HG03045 (cell line): ENCODE measurements around the gene BTN1A1.
"Not testable (repeated sequence)": the region's sequence is repeated elsewhere in the genome, so short reads cannot be mapped to it uniquely, and the experiment has no call there.

Source experiments
- ATAC-seq: cut with Tn5 transposase; IDR thresholded peaks from one replicate; pipeline ENCODE4 v1.9.1; 2021; ENCODE audit warnings: mild to moderate bottlenecking, moderate library complexity; ENCODE audit not compliant: unreplicated experiment

The BTN1A1 gene

DNA sequence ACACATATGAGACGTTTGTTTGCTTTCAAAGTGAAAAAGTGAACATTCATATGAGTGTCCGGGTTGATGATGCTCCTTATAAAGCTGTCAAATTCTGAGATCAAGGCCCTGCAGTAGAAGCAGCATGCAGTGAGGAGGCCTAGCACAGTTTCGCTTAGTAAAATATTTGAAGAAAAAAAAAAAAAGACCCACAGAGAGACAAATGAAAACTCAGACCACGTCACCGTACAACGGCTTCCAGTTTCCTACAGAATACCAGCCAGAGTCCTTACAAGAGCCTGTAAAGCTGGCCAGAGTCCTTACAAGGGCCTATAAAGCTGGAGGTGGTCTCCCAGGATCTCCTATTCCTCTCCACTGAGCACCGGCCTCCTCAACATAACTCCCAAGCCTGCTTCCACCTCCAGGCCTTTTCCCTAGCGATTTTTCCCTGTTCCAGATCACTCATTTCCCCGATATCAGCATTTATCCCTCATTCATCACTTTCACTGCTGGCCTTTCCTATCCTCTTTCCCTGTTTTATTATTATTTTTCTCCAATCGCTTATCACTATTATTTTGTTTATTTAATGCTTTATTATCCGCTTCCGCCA is 36.6 kb downstream of the BTN1A1 start:
- ATAC-seq = no peak

DNA sequence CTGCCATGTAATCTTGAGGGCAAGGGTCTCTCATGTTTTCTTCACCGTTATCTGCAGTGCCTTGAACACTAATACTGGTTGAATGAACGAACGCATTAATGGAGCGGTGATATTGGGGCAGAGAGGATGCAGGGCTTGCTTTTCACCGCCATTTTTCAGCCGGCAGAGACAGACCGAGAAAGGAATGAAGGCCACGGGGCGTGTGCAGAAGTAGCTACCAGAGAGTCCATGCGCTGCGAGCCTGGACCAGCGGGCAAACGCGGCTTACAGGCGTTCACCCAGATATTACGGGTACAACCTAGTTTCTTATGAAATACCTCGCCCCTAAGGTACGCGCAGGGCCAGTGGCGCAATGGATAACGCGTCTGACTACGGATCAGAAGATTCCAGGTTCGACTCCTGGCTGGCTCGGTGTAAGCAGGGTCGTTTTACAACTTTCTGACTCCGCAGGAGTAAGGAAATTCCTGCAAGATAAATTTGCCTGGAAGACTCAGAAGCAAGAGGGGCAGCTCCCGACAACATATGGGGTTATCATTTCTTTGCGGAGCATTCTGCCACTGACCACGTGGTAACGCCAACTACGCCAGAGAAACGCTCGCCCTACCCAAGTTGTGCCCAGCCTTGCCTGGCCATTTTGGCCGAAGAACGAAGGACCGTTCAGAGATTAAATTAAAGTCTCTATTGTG is 37.2 kb downstream of the BTN1A1 start:
- ATAC-seq = peak; percentile 47

DNA sequence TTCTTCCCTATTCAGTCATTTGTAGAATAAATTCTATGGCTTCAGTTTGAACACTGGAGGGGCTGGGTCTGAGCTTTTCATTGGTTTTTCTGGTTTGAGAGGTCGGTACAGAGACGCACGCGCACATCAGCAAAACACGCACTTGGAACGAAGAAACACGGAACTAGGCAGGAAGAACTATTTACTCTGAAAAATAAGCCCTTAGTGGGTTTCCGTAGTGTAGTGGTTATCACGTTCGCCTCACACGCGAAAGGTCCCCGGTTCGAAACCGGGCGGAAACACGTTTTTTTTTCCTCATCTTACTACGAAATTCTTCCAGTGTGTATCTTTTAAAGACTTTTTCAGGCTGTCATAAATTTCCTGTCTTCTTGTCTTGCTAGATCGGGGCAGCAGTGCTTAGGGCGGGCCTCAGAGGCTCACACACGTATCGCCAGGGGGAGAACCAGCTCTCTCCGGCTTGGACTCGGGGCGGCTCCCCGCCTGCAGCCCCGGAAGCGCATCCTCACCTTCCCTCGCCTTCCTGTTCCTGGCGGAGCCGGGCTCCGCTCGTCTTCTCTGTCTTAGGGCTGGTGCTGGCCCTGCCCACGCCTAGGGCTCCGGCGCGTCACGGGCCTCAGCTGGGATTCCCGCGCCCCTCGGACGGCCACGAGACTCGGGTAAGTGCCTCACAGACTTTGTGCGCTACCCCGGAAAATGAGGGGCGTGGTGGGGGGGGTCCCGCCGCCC is 37.9 kb downstream of the BTN1A1 start, which contains the start of gene HMGN4:
Gene HMGN4 (plus strand): TSS at position 521 of the 726 bp plus-strand sequence. CDS start 6,841 bp downstream, outside the sequence.
- peak; percentile 61 for ATAC-seq

DNA sequence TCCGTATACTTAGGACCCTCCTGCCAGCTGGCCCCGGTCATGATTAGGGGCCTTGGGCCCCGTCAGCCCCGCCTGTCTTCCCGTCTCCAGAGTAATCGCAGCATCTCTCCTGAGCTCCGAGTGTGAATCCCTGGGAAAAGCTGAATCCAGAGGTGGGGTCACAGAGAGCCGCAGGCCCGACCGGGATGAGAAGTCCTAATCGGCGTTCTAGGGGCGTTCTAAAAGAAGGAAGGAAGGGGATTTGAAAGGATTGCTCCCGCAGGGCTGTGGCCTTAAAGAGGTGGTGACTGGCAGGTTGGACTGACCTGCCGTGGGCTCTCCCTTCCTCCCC is 38.4 kb downstream of the BTN1A1 start:
- no peak for ATAC-seq

DNA sequence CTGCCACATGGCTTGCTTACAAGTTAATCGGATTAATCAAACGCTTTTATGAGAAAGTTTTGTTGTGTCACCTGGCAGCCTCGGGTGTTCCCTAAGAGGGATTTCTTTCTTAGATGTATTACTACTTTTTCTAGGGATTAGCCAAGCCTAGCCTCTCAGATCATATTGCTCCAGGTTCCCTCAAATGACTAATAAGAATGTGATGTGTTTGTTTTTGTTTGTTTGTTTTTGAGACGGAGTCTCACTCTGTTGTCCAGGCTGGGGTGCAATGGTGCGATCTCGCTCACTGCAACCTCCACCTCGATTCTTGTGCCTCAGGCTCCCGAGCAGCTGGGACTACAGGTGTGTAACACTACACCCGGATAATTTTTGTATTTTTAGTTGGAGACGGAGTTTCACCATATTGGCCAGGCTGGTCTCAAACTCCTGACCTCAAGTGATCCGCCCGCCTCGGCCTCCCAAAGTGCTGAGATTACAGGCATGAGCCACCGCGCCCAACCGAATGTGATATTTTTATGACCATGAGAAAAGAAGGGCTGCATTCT is 39.0 kb downstream of the BTN1A1 start:
- ATAC-seq = no peak

DNA sequence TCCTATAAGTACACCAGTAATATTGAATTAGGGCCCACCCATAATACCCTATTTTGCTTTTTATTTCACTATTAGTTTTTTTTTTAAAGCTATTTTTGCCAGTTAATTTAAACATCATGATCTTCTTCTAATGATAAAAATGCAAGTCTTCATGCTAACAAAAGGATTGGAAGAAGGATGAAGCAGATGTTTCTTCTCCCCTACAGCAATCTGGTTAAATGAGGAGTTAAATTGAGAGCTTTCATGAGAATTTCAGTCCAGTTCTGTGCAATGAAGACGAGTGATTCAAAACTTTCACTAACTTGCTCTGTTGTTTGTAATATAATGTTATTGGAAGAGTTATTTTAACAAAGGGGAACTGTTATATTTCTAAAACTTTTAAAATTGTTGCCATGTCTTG is 41.5 kb downstream of the BTN1A1 start:
- no peak for ATAC-seq

DNA sequence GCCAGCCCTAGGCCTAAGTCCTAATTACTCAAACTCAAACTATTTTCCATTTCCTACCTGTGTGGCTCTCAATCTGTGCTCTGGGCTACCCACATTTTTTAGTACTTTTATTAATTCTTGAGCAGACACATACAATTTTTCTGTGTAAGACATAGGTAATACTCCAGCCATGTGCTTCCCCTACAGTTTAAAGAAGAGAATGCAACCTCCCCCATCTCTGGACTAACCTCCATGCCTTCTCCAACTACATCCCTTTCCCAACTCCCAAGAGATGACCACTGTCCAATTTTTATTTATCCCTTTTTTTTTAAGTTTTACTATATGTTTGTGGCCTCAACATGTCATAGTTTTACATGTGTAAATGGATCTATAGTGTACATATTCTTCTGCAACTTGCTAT is 43.9 kb downstream of the BTN1A1 start:
- no peak for ATAC-seq

DNA sequence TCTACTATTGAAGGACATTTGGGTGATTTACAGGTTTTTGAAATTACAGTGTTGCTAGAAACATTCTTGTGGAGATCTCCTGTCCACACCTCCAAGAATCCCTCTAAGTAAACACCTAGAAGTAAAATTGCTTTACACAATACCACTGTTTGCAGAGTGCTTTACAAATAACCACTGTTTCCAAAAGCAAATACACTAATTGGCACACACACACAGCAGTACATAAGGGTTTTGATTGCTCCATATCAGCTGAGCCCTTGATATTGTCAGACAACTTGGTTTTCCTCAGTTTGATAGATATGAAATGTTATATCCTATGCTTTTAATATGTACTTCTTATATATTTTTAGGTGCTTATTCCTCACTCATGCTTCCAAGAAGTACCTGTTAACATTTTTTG is 44.4 kb downstream of the BTN1A1 start:
- ATAC-seq = no peak

DNA sequence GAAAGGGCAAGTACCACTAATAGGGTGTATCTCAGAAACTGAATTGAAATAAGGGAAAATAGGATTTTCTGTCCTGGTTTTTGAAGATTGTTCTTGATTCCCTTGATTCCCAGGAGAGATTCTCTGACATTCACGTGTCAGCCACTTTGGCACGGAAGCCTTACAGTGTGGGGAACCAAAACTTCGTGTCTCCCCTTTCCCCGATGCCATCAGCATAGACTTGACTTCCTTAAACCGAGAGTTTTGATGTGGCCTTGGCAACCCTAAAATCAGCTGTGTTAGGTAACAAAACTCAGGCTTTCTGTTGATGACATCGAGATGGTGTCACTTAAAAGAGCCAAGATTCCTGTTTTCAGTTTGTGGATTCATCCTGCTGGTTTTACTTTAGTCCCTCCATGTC is 45.5 kb downstream of the BTN1A1 start:
- ATAC-seq = no peak

DNA sequence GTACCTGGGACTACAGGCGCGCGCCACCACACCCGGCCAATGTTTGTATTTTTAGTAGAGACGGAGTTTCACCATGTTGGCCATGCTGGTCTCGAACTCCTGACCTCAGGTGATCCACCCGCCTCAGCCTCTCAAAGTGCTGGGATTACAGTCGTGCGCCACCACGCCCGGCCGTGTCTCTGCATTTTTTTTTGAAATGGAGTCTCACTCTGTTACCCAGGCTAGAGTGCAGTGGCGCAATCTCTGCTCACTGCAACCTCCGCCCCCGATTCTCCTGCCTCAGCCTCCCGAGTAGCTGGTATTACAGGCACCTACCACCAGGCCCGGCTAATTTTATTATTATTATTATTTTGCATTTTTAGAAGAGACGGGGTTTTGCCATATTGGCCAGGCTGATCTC is 47.3 kb downstream of the BTN1A1 start:
- ATAC-seq = not testable (repeated sequence)

DNA sequence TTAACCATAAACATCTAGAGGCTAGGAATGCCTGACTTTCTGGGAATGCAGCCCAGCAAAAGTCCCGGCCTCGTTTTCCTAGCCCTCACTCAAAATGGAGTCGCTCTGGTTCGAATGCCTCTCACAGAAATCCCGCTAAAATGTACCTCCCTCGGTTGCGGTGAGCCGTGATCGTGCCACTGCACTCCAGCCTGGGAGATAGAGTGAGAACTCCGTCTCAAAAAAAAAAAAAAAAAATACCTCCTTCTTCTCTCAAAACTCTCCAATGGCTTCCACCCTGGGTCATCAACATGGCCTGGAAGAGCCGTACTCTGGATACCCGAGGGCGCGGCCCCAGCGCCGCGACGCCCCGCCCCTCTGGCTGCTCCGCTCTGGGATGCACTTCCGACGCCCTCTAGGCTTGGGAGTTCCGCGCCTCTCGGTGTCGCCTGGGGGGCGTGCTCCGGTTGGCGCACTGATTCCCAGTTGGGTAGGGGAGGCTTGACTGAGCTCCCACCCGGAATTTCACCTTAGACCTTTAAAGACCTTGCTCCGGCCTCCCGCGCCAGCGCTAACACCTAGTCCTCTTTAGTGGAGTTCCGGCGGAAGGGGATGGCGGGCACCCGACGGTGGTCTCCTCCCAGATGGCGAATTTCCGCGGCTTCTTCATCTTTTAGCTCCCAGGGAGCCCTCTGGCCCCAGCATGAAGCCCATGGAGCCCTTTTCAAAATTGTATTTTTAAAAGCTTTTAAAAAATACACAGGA is 50.3 kb downstream of the BTN1A1 start:
- ATAC-seq = no peak

DNA sequence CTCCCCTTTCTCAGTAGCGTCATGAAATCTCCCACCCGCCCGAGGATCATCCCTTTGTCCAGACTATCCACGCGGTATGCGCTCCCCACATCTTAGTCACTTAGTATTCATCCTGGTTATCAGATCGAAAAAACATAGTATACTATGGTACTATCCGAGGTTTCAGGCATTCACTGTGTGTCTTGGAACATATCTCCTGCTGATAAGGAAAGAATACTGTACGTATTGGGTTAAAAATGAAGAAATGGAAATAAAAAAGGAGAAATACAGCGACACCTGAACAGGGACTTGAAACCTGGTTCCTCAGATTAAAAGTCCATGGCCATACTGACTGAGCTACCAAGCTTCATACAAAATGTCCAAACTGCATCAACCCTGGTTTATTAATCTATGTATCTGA is 52.1 kb downstream of the BTN1A1 start:
- ATAC-seq = no peak

DNA sequence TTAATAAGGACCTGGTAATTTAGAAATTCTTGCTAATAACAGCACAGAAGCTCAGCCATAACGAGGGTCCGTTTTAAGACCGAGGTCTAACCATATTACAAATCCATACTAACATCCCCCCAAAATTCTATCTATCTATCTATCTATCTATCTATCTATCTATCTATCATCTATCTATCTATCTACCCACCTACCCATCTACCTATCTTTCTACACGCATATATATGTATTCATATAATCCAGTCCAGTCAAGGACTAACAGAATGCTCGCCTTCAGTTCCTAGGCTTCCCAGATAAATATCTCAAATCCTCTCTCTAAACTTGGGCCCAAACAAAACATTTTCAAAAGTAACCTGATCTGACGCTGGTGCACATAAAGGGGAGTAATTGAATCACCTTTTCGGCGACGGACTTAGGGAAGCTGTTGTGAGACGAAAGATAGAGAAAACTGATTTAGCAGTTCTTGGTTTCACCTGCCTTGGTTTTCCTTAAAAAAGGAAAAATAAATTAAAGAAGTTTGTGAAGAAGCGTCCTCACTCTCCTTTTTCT is 52.6 kb downstream of the BTN1A1 start:
- no peak for ATAC-seq

DNA sequence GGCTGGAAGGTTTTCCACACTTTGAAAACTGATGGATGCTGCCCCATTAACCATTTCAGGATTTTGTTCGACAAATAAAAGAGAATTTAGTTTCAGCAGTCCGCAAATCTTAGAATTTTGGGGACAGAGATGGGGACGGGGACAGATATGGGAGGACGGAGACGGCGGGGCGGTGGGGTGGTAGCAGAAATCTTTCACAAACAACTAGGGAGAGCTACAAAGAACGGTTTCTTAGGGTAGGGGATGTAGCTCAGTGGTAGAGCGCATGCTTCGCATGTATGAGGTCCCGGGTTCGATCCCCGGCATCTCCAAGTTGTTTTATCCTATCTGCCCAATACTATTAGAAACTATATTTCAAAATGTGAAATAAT is 53.1 kb downstream of the BTN1A1 start:
- peak; percentile 28 for ATAC-seq

DNA sequence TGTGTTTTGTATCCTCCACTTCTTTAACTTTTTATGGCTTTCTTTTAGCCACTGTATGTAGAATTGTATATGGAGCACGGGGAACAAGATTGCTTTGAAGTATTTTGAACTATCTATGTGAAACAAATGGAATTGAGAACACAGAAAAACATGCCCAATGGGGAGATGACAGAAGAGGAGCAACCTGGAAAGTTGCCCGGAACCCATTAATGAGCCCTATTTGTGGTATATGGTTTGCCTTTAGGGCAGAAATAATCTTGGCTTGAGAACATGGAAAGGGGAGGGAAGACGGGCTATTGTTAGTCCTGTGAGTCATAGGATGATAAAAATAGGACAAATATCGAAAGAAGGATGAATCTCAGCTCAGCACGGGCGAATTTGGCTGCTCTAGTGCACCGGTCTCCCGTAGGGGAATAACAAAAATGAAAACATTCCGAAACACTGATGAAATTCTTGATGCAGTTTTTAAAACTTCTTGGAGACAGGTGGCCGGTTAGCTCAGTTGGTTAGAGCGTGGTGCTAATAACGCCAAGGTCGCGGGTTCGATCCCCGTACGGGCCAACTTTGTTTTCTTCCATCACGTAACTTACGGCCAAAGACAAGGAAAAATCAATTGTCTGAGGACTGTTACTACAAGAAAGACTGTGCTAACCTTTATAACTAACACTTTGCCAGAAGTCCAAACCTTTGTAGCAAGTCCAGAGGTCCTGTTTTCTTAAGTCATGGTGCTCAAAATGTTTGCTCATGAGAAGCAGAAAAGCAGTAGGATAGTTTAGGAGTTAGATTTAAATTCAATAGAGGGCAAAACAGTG is 53.7 kb downstream of the BTN1A1 start:
- ATAC-seq = peak; percentile 44

DNA sequence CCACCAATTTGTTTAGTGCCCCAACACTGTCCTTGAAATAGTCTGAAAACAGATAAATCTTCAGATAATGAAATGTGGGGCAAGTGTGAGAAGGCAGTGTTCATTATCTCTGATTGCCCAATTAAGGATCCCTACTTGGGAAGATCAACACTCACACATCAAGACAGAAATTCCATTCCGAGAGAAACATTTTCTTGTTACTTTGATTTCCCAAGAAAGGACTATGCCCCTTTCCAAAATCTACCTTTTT is 54.3 kb downstream of the BTN1A1 start:
- ATAC-seq = no peak

DNA sequence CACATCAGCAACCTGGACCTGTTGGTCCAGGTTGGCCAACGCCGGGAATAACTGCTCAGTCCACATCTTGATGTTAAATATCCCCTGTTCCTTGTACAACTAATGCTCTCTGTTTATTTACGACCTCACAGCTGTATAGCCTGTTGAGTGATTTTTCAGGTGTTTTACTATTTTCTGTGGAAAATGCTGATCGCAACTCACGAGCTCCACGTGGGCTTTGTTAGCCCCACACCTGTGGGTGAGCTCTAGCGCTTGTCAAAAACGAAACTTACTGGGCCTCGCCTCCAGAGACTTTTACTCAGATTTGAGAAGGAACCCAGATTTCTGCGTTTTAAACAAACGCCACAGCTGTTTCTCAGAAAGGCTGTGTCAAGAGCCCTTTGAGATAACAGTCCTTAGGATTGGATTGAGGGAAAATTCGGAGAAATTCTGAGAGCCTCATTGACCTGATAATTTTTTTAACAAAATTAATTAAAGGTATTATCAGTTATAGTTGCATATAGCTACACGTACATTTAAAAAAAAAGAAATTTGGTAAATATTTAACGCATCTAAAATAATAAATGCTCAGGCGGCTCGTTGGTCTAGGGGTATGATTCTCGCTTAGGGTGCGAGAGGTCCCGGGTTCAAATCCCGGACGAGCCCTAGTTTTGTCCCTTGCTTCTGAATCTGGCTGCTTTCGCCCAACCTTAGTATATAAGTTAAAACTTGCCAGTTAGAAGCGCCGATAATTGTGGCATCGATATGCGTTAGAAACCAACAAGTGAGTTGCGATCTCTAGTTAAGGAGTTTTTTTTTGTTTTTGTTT is 54.8 kb downstream of the BTN1A1 start:
- ATAC-seq = no peak

DNA sequence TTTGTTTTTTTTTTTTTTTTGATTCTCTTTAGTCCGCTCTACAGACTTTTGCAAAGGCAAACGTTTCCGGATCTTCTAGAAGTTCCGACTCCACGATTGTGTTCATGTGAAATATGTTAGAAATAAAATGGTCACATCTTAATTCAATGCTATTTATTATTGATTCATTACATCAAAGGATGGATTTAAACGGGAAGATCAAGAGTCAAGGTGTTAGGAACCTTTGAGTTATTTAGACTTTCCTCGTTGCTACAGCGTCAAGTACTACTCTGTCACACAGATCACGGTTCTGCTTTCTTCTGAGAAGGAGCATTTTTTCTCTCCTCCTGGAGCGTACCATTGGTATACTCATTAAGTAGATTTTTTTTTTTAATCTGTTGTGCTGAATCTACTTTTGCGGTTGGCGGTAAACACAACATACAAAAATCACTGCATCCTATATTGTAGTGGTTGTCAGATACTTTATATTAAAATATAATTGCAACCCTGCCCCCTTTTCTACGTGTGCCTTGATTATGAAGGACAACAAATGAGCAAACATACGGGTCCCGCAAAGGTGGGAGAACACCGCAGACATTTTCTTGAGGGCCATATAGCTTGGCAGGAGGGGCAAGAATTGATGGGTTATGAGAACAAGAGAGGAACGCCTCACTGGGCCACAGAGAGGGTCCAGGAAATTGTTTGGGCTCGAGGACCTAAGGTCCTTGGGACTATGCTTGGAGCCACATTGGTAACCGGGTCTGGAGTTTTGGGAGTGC is 55.6 kb downstream of the BTN1A1 start:
- ATAC-seq = no peak
